GM18511 (cell line): ENCODE results near the gene LRRN2.
A peak's percentile ranks its signal among the peaks of the same experiment; 100 is the strongest.
"Not testable (repeated sequence)": the region's sequence is repeated elsewhere in the genome, so short reads cannot be mapped to it uniquely, and the experiment has no call there.

Source experiments
- ATAC-seq: cut with Tn5 transposase; IDR thresholded peaks from one replicate; pipeline ENCODE4 v1.9.1; 2021; ENCODE audit warnings: mild to moderate bottlenecking, moderate library complexity; ENCODE audit not compliant: unreplicated experiment

LRRN2 gene

DNA sequence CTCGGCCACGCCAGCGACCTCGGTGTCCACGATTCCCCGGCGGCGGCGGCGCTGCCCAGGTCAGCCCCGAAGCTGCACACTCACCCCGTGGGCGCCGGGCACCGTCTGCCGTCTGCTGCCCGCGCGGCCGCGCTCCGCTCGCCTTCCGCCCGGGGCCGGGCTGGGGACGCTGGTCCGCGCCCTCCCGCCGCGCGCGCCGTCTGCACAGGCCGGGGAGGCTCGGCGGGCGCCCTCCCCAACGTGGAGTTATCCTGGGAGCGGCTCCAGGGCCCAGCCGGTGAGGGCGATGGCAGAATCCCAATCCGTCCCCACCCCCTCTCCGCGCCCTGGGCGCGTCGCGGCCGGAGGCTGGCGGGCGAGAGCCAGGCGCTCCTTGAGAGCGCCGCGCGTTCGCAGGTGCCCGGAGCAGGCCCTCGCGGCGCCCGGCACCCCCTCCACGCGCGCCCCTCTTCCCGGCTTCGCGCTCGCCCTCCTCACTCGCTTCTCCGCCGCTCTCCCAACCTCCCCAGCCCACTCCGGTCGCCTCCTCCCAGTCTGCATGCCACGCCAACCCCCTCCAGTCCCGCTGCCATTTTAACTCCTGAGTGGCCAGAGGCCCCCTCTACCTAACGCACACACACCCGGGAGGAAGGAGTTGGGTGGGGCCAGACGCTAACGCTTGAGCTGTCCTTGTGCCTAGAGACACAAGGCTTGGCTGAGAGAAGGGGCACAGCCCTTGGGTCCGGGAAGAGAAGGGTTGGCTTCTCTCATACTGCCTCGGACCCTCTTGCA is at the start of gene LRRN2:
Gene LRRN2 (minus strand): TSS at position 503 of the 771 bp plus-strand sequence. CDS start 65,746 bp downstream, outside the sequence.
- no peak for ATAC-seq

DNA sequence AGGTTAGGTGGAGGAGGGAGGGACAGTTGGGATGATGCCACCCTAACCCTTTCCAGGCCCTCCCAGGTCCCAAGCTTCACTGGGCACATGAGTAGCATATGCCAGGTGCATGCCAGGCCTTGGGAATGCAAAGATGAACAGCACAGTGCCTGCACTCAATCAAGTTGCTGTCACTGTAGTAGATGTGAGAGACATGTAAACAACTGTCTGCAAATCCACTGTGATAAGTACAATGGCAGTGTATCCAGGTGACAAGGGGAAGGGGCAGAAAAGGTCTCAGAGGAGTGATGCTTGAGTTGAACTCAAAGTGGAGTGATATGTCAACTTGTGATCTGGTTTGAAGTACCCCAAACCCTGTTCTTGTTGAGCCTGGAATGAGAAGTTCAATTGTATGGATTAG is 49.5 kb upstream of the LRRN2 start:
- ATAC-seq, result no peak

GRCh38 chr1:204733869-204734596 is 48.5 kb upstream of the LRRN2 start:
- ATAC-seq, result no peak

GRCh38 chr1:204733289-204733688 is 47.8 kb upstream of the LRRN2 start:
- ATAC-seq, result no peak

- ATAC-seq, result no peak
Measured at GRCh38 chr1:204731985-204732575, 46.5 kb upstream of the LRRN2 start.

DNA sequence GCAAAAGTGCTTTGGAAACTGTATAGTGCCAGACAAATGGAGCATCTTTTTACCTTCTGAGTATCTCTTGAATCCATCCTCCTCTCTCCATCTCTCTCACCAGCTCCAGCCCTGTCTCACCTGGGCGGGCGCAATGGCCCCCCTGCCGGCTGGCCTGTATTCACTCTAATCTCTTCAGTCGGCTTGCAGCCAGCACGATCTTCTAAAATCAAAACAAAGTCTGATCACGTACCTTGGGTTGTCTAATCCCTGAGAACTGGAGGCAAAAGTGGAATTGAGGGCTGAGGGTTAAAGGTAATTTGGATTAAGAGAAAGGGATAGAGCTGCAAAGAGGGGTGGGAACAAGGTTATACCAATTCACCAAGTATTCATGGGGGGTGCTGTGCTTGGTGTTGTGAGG is 46.0 kb upstream of the LRRN2 start:
- no peak for ATAC-seq

DNA sequence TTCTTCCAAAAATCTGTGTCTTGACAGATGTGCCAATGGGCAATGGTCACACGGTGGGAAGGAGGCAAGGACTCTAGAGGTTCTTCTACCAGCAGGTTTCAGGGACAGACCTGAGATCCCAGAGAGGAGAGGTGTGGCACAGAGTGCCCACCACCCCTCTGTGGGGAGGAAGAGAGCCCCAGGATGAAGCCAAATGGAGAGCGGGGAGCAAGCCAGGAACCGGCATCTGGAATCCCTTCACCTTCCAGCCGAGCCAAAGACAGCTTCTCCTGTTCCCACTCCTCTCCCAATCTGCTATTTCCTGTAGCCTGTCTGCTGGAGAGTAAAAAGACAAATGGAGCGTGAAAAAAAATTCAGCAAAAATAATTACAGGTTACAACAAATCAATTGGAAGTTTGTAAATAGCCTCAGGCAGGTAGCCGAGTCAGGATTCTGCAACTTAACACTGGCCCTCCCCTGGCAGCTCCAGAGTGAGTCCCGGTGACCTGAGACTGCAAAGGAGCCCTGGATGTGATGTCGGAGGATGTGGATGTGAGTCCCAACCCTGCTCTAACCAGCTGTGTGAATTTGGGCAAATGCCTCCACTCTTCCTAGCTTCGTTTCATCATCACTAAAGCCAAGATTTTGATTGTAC is 45.4 kb upstream of the LRRN2 start:
- no peak for ATAC-seq

- ATAC-seq, result no peak
Measured at GRCh38 chr1:204729516-204729915, 44.0 kb upstream of the LRRN2 start.

GRCh38 chr1:204728456-204728855 is 42.9 kb upstream of the LRRN2 start:
- ATAC-seq, result no peak

DNA sequence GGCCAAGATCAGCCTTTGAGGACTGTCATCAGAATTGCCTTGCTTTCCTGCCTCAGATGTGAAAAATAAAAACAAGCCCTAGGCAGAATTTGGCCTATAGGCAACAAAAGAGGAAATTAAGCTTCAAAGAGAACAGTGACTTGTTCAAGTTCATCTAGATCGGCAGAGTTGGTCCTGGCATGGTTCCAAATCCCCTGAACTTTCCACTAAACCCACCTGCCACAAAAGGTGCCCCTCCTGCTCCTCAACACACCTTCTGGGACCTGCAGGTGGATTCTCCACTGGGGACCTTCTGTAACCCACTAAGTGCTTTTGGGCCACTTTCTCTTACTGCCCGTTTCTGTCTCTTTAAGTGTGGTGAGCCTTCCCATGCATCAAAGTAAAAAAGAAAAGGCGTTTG is 42.5 kb upstream of the LRRN2 start:
- ATAC-seq, result no peak

GRCh38 chr1:204727438-204727837 is 41.9 kb upstream of the LRRN2 start:
- not testable (repeated sequence) for ATAC-seq

GRCh38 chr1:204726478-204726877 is 40.9 kb upstream of the LRRN2 start:
- ATAC-seq, result peak; percentile 48

DNA sequence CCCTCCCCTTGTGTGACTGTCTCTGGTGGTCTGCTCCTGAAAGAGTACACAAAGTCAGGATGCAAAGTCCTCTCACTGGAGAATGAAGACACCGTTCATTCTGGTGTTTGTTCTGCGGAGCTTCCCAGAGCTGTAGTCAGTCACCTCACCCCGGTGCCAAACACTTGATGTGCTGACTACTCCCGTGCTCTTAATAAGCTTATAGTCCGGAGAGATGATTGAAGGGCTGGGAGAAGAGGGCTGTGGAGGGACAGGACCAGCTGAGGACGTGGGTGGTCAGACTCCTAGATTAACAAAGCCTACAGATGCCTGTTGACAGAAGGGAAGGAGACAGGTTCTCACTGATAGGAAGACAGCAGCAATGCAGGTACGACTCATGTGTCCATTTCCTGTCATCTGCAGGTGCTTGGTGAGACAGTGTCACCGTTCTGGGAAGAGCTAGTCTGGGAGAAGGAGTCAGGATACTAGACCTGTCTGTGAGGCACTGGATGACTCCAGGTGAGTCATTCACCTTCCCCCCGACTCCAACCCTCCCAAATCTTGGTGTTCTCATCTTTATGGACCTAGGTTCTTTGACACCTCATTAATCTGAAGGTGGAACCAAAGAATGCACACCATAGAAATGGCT is 40.4 kb upstream of the LRRN2 start:
- ATAC-seq, result no peak

- ATAC-seq, result no peak
Measured at GRCh38 chr1:204723131-204723787, 37.7 kb upstream of the LRRN2 start.

GRCh38 chr1:204721373-204722055 is 36.0 kb upstream of the LRRN2 start:
- ATAC-seq, result no peak

DNA sequence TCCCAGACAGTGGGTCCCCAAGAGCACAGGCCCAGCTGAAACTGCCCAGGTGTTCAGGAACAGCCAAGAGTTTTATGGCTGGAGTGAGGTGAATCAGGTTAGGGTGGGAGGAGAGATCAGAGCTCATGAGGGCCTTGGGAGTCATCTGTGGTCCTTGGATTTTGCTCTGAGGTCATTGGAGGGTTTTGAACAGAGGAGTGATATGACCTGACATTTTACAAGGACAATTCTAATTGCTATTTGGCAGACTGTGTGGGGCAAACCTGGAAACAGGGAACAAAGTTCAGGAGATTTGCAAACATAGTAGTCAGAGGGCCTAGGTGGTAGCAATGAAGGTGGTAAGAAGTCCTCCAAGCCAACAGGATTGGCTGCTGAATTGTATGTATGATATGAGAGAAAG is 31.1 kb upstream of the LRRN2 start:
- no peak for ATAC-seq

- no peak for ATAC-seq
Measured at GRCh38 chr1:204714861-204715511, 29.4 kb upstream of the LRRN2 start.

DNA sequence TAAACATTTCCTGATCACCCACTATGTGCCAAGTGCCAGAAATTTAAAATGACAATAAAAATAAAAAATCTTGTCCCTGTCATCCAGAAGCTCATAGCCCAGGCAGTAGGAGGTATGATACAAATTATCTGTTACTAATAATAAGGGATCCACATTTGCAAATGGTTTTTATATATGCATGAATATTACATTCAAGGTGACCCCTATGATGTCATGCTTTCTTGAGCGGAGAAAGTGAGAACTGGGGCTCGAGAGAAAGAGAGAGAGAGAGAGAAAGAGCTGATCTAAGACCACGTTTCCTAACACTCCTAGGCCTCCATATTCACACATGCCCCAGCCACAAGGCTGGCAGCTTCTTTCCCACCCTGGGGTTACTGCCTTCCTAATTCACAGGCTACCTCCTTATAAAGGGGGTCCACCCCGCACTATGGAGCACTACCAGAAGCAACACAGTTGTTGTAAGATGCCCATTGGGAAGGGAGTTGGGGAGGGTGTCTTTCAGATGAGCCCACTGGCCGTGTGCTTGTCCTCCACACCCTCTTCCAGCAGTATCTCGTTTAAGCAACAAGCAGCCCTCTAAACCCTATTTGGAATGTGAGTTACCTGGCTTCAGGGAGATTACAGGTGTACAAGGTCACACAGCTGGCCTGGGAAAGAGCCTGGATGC is 28.8 kb upstream of the LRRN2 start:
- no peak for ATAC-seq

GRCh38 chr1:204713541-204713940 is 28.0 kb upstream of the LRRN2 start:
- ATAC-seq, result no peak
